GM12891 (cell line): Measurements from ENCODE around the gene LPAR6.

Source experiments
- POLR2A ChIP-seq: IDR thresholded peaks from 2 replicates; pipeline ENCODE4 v1.6.1; 2011; ENCODE audit warnings: low read depth, low read length, control low read depth
- POLR2AphosphoS5 ChIP-seq: IDR thresholded peaks from 2 replicates; pipeline ENCODE4 v1.6.1; 2011; ENCODE audit warnings: low read depth, low read length, control low read depth

DNA sequence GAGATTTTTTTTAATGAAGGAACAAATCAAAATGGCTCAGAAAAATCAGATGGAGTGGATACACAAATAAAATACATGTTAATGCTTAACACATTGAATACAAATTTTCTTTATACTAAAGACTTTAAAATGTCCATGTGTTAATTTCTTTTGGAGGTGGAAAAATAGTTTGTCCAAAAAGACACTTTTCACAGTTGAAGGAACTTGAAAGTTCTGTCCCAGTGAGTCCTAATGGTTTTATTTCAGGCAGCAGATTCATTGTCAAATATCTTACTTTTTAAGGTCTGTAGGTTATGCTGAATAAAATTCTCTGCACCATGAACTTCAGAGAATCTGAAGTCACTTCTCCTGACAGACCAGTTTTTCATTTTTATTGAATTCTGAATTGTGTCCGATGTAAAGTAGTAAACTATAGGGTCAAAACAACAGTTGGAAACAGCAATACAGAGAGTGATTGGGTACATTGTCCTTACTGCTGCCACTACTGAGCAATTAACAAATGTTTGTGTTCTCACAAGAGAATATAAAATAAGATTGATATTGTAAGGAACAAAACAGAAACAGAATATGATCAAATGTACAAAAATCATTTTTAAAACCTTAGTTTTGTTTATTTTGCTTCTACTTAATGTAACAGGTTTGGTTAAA, 1.6 kb downstream of the LPAR6 start:
- no peak for TF ChIP-seq POLR2A
- TF ChIP-seq POLR2AphosphoS5: no peak
